Dedifferentiated amniotic fluid mesenchymal stem cell (primary cell): Measurements from ENCODE around the gene NR1H4.
A peak's percentile ranks its signal among the peaks of the same experiment; 100 is the strongest.
"Not testable (repeated sequence)": the region's sequence is repeated elsewhere in the genome, so short reads cannot be mapped to it uniquely, and the experiment has no call there.

Experiments
- DNase-seq: peaks from one replicate; pipeline ENCODE4 v3.0.0-alpha.2; 2016; ENCODE audit errors: extremely low spot score

NR1H4 gene

DNA sequence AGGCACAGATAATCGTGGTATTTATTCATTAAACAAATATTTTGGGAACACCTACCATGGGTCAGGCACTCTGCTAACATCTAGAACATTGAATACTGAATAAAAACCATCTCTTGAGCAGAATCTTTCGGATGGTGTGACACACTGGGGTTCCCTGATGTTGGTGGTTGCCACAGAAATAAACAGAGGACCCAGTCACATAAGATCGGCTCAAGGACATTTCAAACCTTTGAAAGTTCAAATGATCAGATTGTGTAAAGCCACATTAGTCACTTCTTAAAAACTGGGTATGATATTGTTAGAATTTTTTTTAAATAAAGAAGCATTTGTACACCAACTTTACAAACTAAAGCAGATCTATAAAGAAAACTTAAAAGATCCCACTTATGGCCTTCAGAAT lies 39.0 kb downstream of the NR1H4 start:
- no peak for DNase-seq

DNA sequence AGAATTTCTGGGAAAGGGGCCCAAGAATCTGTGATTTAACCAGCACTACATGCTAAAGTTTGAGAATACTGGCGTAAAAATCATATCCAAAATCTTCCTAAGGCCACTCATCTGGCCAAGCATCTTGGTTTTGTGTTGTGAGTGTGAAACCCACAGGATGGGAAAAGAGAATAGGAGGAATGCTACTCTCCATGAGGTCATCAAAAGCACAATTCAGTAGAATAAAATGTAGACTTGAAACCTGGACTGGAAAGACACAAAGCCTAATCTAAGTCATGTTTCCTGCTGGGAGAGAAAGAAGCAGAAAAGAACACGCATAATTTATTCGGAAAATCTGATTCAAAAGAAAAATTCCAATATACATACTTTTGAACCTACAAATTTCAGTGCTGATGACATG lies 42.3 kb downstream of the NR1H4 start:
- no peak for DNase-seq

DNA sequence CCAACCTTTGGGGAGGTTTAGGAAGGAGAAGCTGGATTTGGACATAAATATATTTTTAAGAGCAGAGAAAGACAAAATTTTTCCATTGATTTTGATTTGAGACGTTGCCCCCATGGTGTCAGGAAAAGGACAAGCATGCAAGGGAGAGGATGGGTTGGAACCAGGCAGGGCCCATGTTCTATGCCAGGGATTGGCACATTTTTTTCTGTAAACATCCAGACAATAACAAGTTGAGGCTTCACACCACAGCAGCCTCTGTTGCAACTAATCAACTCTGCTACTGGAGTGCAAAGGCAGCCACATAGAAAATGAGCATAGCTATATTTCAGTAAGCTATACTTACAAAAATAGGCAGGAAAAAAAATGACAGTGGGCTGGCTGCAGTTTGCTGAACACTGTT lies 44.7 kb downstream of the NR1H4 start:
- no peak for DNase-seq

DNA sequence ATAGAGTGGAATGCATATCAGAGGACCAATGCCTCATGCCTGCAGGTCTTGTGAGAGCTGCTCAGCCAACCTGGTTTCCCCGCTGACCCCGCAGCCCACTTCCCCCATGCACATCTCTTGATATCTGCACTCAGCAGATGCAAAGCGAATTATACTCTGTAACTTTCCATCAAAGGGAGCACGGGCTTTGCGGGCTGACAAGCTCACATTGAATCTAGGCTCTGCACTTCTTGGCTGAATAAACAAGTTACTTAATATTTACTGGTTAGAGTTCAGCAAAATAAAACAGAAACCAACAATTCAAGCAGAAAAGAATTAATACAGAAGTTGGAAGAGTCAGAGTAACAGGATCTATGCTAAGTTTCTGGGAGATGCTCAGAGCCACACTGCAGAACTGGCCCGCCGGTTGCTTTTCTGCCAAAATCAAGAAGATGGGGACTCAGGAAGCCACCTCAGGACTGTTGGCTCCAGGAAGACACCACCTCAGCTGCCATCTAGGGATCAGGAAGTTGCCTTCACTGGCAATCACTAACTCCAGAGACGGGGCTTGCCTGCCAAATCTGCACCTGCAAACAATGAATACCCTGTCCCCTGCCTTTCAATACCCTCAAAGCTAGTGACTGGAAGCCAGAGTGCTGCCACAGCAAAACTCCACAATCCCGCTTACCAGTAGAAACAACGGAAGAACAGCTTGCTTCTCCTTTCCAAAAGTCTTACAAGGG lies 46.5 kb downstream of the NR1H4 start:
- no peak for DNase-seq

DNA sequence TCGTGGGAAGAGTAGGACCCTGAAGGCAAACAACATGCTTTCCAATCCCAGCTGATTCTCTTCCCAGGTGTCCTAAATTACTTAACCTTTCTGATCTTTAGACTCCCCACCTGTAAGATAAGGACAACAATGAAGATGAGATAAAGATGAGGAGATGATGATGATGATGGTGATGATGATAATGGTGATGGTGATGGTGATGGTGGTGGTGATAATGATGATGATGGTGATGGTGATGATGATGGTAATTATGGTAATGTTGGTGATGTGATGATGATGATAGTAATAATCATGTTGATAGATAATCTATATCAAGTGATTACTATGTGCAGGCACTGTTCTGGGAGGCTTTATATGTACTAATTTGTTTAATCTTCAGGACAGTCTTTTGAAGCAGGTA lies 48.3 kb downstream of the NR1H4 start:
- no peak for DNase-seq

DNA sequence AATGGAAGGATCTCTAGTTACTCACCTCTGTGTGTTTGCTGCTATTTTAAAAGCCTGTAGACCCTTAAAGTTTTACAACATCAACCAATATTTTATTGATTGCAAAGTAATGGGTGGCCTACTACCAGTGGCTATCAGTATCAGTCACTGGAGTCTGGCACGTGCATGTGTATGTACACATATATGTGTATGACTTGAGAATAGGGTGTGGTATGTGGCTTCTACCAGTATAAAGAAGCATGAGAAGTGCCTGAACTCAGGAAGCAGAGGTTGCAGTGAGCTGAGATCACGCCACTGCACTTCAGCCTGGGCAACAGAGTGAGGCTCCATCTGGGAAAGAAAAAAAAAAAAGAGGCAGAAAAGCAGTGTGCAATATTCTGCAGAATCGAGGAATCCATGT lies 54.4 kb downstream of the NR1H4 start:
- no peak for DNase-seq

DNA sequence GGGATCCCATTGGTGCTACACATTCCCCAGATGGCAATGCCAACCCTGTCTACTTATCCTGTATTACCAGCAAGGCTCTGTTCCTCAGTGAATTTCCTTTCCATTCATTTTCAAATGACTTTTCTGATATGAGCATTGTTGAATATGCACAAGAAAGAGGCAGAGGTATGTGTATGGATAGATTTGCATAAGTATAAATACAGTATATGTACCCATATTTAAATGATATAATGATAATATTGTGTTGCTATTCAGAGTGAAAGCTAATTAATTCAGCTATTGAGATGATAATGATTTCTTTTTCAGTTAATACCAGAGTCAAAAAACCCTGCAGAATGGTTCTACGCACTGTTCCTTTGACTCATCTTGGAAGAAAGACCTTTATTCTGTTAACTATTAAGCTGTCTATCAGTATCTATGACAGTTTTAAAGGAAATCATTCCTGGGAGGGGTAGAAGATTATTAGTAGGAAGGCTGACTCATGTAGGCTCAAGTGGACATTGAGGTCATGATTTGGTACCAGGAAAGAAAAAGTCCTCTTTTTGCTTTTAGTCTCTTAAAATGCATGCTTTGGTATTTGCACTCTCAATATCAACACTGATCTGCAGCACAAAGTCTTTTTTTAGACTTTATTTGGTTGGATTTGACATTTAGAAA lies 54.9 kb downstream of the NR1H4 start:
- DNase-seq, result no peak

DNA sequence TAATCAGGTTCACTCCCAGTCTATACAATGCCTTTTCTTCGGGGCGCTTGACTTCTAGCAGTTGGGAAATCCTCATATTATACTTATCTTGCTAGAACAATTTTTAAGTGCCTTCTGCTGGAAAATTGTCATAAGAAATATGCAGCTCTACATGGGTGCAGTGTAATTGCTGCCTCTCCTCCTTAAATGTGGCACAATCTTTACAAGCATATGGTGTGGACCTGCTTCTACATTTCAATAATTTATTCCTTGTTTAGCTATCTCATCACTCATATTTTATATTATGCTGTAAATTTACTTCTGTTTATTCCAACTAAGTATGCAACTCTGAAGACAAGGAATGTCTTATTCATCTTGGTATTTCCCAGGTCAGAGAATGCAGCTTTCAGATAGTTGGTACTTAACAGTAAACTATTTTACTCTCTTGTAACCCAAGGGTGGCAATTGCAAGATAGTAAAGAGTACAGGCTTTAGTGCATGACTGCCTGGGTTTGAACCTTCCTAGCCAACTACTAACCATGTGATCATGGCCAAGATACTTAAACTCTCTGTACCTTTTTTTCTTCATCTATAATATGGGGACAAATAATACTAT lies 56.2 kb downstream of the NR1H4 start:
- no peak for DNase-seq

DNA sequence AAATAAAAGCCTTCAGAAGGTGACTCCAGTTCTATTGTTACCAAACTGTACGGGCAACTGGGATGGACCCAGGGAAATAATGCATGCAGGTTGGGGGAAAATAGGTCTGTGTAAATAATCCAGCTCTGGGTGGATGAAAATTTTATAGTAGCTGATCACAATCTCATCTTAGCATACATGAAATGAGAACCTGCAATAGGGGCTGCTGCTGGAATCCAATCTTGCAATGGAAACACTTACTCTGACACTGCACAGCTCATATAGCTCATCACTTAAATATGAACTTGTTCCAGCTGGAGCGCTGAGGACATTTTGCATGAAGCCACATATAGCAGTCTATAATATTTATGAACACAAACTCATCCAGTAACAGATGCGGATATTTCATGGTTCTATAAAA lies 59.7 kb downstream of the NR1H4 start:
- no peak for DNase-seq

DNA sequence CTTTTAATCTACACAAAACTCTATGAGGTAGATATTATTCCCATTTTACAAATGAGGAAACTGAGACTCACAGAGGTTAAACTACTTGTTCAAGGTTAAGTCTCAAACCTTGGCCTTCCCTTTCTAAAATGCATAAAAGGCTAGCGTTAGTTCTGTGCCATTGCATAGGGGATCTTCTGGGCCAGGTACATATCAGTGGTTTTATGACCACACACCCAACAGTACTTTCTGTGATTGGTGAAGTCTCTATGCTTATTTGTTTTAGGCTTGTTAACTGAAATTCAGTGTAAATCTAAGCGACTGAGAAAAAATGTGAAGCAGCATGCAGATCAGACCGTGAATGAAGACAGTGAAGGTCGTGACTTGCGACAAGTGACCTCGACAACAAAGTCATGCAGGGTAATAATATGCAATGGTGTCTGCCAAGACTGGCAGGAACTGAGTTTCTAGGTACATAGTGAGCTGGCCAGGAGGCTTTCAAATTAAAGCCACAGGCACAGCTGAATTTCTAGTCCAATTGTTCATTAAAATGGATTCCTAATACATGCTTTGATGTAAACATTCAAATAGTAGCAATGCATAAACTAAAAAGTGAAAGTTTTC lies 61.1 kb downstream of the NR1H4 start:
- DNase-seq, result no peak

DNA sequence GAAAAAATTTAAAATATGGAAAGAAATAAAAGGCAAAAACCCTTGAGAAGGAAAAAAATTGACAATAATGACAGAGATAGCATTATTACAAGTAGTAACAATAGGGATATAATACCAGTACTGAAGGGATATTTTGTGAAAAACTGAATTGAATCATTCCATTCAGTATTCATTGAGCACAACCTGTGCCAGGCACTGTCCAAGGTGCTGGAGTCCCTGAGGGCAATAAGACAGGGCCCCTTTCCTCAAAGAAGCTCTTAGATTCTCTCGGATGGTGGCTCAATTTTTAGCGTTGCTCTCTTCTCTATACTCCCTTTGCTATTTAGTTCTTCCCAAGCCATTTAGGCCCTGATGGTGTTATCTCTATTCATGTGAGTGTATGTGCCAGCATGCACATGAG lies 65.5 kb downstream of the NR1H4 start:
- no peak for DNase-seq

DNA sequence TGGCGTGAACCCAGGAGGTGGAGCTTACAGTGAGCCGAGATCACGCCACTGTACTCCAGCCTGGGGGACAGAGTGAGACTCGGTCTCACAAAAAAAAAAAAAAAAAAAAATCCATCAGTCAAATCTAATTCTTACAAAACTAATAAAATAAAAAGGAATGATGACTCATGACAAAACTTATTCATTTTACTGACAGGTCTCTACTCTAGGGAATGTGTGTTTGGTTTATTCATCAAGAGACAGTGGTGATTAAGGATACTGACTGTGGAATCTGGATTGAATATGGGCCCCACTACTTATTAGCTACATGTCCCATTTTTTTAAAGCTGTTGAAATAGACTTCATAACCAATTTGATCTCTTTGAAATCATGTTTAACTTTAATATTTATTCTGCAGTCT lies 70.5 kb downstream of the NR1H4 start:
- no peak for DNase-seq

DNA sequence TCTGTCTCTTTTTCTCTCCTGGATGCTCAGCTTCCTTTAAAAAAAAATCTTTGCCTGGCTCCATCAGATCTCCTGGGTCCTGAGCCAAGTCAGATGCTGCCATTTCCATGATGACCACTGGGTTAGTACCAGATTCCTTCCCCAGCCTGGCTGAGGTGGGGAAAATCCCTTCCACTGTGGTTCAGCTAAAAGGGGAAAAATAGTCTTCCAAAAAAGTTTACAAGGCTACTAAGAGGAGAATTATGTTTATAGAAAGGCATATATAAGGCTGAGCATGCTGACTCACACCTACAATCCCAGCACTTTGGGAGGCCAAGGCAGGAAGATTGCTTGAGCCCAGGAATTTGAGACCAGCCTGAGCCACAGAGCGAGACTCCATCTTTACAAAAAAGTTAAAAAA lies 71.4 kb downstream of the NR1H4 start:
- DNase-seq, result no peak

DNA sequence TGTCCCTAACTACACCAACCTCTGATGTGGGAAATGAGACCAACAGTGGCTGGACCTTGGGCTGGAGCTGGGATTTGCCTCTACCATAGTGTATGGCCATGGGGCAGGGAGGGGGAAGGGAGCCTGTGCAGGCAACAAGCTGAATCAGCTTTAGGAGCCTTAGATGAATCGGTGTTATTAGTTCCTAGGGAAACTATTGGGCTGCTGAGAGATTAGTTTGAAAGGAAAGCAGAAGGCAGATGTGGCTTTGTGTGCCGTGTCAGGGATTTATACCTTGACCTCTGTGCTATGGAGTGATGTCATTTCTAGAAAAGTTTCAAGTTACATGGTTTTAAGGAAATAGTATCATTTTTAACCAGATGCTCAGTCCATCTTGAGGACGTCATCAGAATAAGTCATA lies 80.3 kb downstream of the NR1H4 start:
- no peak for DNase-seq

DNA sequence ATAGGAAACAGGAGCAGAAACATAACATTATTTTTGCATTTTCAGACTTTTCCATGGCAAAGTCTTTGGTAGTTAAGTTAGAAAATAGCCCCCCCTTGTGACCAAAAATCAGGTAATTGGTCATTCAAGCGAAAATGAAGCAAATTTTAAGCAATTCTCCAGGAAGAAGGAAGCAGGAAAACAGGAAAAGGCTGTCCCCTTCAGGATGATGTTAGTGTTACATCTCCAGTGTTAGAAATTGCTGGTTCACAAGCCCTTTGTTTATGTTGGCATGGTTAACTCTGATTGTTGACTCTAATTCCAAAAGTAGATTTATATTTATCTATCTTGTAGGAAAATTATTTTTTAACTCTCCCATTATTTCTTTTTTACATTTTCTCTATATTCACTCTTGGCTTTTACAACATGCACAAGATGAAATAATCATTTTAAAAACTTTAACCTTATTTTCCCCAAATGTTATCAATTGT lies 81.0 kb downstream of the NR1H4 start:
- peak; percentile 96 for DNase-seq

DNA sequence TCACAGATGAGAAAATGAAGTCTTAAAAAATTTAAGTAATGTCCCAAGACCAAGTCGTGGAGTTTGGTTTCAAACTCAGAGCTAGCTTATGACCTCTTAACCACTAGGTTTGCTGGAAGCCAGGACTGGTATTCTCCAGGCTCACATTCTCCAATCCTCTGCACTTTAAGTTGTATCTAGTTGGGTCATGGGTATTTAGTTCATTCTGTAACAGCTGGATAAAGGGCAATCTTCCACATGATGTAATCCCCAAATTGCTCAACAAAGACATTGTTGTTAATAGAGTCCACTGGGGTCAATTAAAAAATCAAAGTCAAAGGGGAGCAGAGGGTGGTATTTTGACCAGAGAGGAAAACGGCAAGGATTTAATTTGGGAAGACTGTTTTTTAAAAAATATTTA lies 82.1 kb downstream of the NR1H4 start:
- DNase-seq, result no peak

DNA sequence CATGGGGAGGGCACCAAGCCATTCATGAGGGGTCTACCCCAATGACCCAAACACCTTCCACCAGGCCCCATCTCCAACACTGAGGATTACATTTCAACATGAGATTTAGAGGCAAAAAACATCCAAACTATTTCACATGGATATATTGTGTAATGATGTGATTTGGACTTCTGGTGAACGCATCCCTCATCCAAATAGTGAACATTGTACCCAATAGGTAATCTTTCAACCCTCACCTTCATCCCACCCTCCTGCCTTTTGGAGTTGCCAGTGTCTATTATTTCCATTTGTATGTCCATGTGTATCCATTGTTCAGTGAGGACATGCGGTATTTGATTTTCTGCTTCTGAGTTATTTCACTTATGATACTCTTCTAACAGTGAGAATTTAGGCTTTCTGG lies 83.7 kb downstream of the NR1H4 start:
- DNase-seq, result no peak

DNA sequence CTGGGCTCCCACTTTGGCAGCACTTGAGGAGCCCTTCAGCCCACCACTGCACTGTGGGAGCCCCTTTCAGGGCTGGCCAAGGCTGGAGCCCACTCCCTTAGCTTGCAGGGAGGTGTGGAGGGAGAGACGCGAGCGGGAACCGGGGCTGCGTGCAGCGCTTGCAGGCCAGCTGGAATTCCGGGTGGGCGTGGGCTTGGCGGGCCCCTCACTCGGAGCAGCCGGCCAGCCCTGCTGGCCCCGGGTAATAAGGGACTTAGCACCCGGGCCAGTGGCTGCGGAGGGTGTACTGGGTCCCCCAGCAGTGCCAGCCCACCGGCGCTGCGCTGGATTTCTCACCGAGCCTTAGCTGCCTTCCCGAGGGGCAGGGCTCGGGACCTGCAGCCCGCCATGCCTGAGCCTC lies 85.6 kb downstream of the NR1H4 start:
- not testable (repeated sequence) for DNase-seq

DNA sequence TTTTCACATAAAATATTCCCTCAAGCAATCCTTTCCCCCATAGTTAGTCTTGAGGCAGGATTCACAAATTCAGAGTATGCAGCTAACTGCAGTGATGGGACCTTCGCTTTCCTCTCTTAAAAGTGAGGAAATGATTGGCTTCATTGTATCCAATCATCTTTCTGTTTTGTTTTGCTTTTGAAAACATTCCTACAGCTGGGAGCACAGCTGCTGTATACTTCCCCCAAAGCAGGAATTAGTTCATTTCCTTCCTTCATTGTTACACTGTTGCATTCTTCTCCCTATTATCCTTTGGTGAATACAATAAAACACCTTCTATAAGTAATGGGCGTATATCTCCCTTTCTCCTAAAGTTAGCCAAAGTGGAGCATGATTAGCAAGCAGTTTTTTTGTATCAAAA lies 90.4 kb downstream of the NR1H4 start:
- no peak for DNase-seq

DNA sequence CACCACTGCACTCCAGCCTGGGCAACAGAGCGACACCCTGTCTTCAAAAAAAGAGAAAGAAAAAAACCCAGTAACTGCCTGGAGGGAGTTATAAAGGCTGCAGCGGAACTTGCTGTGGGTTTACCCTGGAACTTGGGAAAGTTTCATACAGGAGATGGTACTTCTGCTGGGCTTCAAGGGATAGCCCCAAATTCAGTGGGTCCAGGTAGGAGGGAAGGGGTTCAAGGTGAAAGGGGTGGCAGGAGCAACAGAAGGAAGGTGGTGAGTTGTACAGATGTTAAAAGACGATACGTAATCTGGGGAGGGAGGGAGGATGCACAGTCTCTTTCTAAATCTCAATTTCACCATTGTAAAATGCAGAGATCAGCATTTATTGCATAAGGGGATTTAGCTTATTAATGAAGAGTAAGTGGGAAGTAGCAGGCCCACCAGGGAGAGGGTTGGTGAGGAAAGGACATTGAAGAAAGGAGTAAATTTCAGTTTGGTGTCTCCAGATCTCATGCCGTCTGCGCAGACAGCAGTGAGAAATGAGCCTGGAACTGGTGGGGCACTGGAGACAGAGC lies 91.3 kb downstream of the NR1H4 start:
- DNase-seq, result no peak

DNA sequence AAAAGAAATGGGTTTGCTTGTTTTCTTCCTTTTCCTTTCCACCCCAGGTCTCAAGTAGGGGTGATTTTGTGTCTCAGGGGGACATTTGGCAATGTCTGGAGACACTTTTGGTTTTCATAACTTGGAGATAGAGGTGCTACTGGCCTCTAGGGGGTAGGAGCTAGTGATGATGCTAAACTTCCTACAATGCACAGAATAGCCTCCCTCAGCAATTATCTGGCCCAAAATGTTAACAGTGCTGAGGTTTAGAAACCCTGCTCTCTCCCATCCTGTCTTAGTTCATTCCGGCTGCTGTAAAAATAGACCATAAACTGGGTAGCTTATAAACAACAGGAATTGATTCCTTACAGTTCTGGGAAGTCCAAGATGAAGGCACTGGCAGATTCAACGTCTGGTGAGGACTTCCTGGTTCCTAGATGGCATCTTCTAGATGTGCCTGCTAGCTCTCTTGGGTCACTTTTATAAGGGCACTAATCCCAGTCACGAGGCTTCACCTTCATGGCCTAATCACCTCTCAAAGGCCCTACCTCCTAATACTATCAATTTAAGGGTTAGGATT lies 92.4 kb downstream of the NR1H4 start:
- DNase-seq, result no peak
